HG03442 (cell line): ENCODE data around the gene SELENOI.
"Not testable (repeated sequence)": the region's sequence is repeated elsewhere in the genome, so short reads cannot be mapped to it uniquely, and the experiment has no call there.

Experiments
- ATAC-seq: cut with Tn5 transposase; IDR thresholded peaks from one replicate; pipeline ENCODE4 v1.9.1; 2021; ENCODE audit warnings: mild to moderate bottlenecking, moderate library complexity; ENCODE audit not compliant: unreplicated experiment

Gene SELENOI, protein sequence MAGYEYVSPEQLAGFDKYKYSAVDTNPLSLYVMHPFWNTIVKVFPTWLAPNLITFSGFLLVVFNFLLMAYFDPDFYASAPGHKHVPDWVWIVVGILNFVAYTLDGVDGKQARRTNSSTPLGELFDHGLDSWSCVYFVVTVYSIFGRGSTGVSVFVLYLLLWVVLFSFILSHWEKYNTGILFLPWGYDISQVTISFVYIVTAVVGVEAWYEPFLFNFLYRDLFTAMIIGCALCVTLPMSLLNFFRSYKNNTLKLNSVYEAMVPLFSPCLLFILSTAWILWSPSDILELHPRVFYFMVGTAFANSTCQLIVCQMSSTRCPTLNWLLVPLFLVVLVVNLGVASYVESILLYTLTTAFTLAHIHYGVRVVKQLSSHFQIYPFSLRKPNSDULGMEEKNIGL

DNA sequence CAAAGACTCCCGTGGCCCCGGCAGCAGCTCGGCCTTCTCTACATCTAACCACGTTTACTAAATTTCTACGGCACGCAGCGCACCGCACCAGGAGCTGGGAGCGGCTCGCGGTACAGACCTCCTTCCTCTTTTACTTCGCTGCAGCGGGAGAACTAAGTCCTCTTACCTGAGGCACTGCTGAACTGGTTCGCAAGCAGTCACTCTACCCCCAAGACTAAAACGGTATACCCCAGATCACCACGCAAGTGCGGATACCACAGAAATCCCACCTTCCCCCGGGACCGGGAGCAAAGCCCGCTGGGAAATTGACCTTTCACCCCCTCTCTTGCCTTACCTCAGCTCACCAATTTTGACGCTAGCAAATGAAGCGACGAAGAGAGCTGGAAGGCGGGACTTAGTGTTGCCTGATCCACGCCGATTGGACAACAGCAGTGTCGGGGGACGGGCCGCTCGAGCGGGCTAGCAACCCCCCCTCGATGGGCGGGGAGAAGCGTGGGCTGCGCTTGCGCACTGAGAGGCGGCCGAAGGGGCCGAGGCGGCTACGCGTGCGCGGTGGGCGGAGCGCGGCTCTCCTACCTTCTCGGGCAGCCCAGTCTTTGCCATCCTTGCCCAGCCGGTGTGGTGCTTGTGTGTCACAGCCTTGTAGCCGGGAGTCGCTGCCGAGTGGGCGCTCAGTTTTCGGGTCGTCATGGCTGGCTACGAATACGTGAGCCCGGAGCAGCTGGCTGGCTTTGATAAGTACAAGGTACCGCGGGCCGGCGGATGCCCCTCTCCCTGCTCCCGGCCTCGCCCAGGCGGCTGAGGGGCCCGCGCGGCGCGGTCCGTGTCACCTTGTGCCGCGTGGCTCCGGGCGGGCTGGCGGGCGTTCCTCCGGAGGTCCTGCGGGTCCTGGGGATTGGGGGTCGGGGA is at the start of gene SELENOI:
Gene SELENOI, plus strand, starts transcription at position 599 of the 909 bp plus-strand sequence. Its CDS starts 90 bp downstream, at position 689.
- ATAC-seq, result peak; percentile 95

DNA sequence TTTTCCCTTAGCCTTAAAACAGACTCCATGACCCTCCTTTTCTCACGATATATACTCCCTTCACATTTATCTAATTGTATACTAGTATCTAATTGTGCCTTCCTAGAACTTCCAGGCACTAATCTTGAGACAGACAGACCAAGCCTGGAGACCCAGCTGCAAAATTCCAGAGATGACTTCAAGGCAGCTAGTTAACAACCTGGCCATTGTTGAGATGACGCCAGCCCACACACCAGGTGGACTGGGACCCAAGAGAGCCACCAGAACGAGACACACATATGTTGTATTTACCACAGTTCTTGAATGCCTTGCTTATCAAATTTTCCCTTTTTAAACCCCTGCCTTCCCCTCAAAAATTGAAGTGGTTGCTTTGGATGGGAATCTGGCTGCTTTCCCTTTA is 48.9 kb upstream of the SELENOI start:
- no peak for ATAC-seq

DNA sequence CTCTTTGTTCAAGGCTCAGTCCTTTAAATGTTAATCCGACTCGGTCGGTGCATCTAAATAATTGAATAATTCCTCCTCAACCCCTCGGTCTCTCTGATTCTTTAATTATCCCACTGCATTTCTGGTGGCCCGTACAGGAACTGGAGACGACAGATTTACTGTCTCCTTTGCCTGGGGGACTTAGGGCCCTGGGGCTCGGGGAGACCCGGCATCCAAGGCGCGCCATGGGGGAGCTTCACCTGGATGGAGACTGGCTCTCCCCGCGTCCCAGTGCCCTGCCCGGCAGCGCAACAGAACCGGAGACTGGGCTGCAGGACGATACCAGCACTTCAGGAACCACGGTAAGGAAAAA is 47.7 kb upstream of the SELENOI start:
- no peak for ATAC-seq

DNA sequence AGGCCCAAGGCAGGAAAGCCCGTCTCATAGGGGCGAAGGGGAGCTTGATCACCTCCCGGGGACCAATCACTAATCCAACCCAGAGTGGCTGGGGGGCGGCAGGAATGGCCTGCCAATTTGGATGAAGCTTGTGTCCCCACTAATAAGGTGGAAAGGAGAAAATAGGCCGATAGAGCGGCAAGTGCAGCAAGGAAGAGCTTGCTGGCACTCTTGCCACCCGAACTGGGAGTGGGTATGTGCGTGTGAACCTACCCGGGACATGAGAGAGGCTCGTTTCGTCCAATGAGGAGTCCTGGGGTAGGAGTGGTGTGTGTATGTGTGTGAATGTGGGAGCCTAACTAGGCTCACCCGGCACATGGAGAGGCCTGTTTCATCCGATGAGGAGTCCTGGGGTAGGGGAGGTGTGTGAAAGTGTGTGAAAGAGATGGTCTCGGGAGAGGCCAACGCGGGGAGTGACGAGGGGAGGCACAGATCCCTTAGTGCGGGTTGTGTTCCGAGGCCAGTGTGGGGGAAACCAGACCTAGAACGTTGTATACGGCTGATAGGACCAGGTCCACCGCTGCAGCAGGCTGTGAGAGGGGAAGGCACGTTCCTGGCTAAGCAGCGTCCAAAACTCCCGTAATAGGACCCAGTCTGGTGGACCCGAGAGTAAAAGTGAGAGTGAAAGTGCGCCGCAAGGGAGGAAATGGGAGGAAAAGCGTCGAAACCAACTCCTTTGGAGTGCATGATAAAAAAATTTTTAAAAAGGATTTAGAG is 47.1 kb upstream of the SELENOI start:
- no peak for ATAC-seq

DNA sequence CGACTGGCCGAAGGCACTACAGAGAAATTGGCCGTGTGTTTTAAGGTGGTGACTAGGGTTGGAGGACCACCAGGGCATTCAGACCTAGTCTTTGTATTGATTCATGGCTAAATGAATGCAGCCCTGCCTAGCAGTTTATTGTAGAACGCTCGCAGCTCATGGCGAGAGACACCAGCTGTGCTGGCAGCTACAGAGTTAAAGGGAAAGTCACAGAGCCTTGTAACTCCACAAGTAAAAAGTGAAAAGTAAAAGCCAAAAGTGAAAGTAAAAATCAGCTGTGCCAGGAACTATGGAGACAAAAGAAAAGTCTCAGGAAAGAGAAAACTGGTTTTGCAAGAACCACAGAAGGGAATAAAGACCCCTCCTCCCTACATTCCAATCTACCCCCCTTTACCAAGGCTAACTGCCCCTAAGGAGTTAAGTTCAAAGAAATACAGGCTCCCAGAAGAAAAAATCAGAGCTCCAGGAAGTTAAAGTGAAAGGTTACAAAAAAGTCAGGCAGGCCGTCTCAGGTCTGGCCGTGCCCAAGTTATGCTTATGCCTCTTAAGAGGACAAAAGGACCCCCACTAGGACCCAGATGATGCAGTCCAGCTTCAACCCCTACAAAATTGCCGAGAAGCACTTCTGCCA is 46.4 kb upstream of the SELENOI start:
- ATAC-seq, result no peak

DNA sequence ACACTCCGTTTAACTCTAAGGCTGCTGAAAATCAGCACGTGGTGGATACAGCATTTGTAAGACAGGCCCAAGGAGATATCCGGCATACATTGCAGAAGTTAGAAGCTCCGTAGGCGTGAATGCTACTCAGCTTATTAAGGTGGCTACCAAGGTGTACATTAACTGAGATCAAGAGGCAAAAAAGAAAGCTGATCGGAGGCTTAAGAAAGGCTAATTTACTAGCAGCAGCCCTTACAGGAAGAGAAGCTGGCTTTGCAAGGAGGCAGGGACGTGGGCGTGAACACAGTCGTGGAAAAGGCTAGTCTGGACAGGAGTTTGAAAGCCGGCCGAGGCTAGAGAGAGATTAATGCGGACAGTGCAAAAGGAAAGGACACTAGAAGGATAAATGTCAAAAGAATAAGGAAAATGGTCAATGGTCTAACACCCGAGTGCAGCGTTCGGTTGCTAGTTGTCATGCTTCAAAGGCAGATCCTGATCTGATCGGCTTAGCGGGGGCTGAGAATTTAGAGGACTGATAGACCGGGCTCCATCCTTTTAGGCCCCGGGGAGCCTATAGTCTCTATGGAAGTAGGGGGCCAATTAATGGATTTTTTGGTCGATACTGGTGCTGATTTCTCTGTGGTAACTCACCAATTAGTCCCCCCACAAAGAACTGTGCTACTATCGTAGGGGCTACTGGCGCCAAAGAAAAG is 45.6 kb upstream of the SELENOI start:
- no peak for ATAC-seq

DNA sequence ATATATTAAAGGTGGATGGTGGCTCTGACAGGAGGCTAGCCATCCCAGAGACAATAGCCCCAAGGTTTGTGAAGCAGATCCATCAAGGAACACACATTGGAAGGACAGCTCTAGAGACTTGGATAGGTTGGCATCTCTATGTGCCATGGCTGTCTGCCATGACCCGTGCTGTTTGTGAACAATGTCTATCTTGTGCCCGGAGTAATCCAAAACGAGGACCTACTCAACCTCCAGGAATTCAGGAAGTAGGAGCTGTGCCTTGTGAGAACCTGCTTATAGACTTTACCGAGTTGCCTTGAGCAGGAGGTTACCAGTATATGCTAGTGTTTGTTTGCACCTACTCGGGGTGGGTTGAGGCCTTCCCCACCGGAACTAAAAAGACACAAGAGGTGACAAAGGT is 43.1 kb upstream of the SELENOI start:
- ATAC-seq, result no peak

DNA sequence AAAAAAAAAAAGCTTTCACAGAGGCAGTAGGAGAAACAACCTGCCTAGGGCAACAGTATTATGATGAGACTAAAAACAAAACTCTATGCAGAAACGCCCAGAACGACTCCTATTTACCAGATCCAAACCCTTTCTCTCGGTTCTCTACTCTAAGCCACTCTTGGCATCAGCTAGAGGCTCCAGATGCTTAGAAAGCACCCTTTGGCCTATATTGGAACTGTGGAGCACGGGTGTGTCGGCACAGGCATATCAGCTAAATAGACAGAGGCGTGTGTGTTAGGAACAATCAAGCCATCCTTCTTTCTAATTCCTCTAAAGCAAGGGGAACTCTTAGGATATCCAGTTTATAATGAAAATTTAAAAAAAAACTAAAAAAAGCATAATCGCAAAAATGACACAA is 40.8 kb upstream of the SELENOI start:
- not testable (repeated sequence) for ATAC-seq

DNA sequence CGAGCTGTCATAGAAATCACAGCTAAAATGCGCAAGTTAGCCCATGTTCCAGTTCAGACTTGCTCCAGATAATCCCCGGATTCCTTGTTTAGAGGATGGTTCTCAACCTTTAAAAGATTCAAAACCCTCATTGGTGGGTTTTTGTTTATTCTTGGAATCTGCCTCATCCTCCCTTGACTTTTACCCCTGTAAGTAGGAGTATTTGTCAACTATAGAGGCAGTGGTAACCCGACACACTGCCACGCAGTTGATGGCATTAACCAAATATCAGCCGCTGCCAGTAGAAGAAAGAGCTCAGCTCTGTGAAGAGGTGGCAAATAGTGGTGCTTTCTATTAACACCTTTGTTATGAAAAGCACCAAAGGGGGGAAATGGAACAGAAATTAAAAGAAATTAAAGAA is 40.4 kb upstream of the SELENOI start:
- no peak for ATAC-seq

DNA sequence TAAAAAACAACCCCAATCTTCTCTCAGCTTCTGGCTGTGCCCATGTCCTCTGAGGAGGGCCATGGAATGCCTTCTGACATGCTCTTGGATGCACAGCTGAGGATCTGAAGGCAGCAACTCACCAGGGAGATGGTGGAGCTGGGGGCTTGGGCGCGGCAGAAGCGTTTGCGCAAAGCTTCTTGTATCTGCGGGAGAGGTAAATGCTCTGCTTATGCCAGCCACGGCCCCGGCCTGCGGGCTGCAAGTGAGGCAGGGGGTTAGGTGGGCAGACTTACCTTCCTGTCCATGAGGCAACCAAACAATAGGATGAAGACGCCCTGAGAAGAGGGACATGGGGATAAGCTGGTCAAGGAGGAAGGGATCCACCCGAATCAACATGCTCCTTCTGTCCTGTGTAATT is 36.0 kb upstream of the SELENOI start:
- ATAC-seq, result no peak

DNA sequence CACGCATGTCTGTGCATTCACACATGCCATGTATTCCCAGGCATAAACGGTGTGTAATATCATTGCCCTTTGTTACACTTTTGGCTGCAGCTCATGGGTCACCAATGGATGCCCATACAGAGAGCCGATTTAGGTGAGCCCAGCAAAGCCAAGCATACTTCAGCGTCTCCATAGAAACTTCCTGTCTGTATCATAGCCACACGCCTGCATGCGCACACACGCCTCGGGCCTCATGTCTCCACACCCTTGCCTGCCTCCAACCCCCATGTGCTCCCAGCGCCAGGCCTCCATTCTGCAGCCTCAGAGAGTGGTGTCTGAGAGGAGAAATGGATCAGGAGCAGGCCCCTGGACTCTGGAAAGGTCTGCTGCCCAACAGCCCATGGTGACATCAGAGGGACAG is 33.5 kb upstream of the SELENOI start:
- no peak for ATAC-seq

DNA sequence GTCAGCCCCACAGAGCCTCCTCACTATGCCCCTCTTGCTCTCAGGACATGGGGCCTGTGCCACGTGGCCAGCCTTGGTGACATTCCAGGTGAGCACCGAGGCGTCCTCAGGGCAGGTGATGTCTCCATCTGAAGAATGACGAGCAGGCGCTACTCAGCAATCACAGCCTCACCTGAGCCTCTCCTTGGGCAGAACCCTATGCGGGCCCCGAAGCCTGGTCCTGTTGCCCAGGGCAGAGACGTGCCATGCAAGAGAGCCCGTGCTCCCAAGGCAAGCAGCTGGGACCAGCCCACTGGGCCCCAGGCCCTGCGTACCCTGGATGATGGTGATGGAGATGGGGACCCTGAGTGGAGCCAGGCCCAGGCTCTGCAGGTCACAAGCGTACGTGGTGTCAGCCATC is 32.5 kb upstream of the SELENOI start:
- ATAC-seq, result no peak

DNA sequence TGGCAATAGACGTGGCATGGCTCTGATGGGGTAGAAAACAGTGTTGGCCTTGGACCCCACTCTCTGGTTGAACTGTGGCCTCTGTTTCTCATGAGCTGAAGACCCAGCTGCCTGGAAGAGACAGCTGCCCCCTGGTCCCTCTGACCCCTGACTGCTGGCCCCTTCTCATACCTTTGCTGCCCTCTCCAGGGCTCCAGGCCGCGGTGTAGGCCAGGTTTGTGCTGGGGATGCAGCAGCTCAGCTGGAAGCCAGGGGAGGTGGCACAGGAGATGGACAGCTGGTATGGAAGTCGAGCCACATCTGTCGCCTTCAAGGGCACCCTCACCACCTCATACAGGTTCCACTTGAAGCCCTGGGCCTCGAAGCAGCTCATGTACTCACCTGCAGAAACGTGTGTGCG is 31.7 kb upstream of the SELENOI start:
- ATAC-seq, result no peak

DNA sequence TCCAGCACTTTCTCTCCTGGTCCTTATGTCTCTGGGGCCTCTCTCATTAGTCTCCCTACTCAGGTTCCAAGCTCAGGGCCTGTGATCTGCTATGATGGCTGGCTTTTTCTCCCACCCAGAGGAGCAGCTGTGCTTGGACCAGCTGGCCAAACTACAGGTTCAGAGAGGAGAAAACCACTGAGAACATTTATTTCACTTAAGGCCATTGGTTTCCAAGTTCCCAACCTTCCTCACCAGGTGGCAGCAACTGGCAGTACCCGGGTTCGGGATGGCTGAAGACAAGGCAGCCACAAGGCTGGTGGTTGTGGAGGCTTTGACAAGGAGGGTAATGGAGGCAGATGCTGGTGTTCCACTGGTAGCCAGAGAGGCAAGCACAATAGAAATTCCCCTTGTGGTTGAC is 29.9 kb upstream of the SELENOI start:
- ATAC-seq, result no peak

DNA sequence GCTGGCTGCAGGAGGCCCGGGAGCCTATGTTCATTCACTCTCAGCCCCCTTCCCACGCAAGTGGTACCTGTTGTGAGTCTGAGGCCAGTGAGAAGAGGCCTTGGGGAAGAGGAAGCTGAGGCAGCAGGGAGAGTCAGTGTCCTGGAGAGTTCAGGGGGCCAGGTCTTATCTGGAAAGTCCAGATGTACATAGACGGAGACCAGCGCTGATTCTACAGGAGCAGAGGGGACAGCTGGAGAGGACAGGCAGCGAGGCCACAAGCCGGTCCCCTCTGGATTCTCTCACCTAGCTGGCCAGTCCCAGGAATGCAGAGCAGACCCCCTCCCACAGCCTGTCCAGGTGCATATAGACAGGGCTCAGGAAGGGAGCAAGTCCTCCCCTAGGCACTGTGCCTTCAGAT is 29.1 kb upstream of the SELENOI start:
- no peak for ATAC-seq

DNA sequence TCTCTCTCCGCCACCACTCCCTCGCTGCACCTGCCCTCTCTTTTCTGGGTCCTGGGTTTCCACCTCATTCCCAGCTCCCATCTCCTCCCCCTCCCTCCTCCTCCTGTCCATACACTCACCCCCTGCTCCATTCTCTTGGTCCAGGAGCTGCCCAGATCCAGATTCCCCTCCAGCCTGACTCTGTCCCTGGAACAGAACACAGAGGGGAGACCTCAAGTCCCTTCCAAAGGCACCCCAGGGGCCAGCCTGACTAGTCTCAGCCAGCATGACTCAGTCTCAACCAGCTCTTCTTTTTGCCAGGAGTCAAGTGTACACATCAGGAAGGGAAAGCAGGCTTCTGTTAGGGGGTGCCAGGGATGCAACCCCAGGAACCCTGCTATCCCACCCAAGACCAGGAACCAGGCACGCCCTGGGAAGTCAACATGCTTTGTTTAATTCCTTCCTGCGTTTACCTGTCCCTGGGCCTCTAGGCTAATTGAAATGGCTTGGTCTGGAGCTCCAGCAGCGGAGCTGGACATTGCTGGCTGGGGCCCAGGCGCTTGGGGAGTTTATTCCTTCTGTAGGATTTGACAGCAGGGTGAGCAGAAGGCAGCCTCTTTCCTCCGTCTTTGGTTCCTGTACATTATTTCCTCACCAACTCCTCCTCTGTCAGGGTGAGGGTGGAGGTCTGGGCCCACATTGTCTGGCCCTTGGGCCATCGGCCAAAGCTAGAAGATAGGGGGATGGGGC is 28.4 kb upstream of the SELENOI start:
- ATAC-seq, result no peak

DNA sequence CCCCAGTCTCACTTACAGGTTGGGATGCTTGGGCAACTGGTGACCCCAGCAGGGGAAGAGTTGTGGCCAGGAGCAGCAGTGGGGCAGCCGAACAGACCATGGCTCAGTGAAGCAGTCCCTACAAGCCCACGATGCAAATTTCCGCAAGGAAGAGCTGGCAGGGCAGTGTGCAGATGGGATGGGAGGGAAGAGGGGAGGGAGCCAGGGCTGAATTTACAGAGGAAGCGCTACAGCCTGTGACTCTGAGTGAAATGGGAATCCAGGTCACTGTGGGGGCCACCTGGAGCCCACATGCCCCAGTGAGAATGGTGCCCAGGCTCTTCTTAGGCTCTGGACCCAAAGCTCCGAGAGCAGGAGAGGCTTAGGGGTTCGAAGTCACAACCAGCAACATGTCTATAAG is 27.0 kb upstream of the SELENOI start:
- no peak for ATAC-seq

DNA sequence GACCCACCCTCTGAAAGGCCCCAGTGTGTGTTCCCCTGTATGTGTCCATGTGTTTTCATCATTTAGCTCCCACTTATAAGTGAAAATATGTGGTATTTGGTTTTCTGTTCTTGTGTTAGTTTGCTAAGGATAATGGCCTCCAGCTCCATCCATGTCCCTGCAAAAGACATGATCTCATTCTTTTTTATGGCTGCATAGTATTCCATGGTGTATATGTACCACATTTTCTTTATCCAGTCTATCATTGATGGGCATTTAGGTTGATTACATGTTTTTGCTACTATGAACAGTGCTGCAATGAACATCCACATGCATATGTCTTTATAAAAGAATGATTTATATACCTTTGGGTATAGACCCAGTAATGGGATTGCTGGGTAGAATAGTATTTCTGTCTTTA is 21.5 kb upstream of the SELENOI start:
- ATAC-seq, result not testable (repeated sequence)

DNA sequence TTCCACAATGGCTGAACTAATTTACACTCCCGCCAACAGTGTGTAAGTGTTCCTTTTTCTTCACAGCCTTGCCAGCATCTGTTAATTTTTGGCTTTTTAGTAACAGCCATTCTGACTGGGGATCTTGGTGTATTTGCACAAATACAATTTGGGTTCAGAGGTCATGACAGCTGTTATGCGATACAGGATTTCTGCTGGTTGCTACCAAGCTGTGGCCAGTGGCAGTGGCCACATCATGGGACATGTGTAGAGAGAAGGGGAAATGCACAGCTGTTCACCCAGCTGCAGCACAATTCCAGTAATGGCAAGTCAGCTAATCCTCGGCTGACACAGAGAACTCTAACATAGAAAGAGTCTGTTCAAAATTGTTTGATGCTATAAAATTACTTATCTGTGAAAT is 21.0 kb upstream of the SELENOI start:
- ATAC-seq, result no peak

DNA sequence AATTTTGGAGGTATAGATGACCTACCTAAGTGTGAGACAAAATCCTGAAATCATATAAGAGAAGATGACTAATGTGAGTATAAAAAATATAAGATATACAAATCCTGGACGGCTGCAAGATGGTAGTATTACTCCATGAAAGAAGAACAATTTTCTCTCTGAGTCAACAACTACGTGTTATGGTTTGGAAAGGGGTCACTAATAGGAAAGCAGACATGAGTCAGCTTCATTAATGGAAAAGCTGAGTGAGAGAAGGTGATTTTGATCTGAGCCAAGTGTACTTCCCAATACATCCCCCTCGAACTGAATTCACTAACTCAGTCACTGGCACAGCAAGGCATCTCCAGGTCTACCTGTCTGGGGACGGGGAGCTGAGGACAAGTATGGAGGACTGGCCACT is 20.1 kb upstream of the SELENOI start:
- ATAC-seq, result no peak
